8988T (cell line): ENCODE data around the gene POM121C.
"Not testable (repeated sequence)": the region's sequence is repeated elsewhere in the genome, so short reads cannot be mapped to it uniquely, and the experiment has no call there.

Source experiments
- DNase-seq: peaks from one replicate; pipeline ENCODE4 v3.0.0; 2011

POM121C gene

DNA sequence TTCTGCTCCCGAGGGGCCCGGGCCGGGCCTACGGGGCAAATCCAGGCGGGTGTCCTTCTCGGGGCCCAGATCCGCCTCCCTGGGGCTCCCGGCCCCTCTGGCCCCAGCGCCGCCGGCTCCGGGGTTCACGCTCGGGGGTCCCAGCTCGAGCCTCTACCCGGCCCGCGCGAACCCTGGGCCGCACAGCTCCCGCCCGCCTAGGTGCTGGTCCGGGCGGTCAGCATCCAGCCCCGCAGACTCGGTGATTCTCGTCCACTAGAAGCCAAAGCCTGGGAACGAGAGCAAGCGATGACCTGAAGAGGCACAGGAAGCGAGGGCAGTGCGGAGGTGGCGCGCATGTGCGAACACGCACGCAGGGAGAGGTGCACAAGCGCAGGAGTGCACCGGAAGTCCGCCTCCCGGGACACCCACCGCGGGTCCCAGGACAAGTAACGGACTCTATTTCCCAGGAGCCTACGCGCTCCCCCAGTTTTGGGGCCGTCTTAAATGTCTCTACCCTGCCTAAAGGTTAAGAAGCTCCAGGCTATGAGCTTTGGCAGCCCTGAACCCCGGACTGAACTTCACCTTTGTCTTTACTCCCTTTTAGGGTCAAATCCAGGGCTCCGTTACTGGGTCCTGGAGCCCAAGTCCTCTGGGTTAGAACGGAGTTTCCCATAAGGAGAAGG, at the start of gene POM121C:
Gene POM121C (minus strand): TSS at position 321 of the 665 bp plus-strand sequence. CDS start 44,803 bp downstream, outside the sequence.
- DNase-seq, result peak; percentile 36

- no peak for DNase-seq
These were observed 48.7 kb upstream of the POM121C start for GRCh38 chr7:75534727-75535307.

- DNase-seq, result no peak
These were observed 47.8 kb upstream of the POM121C start for GRCh38 chr7:75533926-75534325.

DNA sequence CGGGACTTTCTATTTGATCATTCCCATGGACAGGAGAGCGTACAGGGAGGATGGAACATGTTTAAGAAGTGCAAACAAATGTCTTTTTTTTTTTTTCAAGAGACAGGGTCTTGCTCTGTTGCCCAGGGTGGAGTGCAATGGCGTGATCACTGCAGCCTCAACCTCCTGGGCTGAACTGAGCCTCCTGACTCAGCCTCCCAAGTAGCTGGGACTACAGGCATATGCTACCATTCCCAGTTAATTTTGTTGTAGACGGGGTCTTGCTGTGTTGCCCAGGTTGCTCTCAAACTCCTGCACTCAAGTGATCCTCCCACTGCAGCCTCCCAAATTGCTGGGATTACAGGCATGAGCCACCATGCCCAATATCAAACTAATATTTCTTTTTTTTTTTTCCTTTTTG, 46.5 kb upstream of the POM121C start:
- DNase-seq, result no peak

- no peak for DNase-seq
These were observed 45.3 kb upstream of the POM121C start for GRCh38 chr7:75531359-75531821.

- DNase-seq, result not testable (repeated sequence)
These were observed 41.2 kb upstream of the POM121C start for GRCh38 chr7:75527224-75527722.

DNA sequence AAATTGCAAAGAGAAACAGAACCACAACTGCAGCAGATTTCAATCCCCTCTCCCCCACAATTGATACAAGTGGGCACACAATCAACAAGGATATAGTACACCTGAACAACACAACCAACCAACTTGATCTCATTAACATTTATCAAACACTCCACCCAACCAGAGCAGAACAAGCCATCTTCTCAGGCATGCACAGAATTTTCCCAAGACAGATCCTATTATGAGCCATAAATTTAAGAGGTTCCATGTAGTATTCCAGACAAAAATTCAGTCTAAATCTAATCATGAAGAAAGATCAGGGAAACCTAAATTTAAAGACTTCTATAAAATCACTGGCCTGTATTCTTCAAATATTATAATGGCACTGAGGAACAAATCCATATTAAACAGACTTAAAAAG, 35.6 kb upstream of the POM121C start:
- not testable (repeated sequence) for DNase-seq

DNA sequence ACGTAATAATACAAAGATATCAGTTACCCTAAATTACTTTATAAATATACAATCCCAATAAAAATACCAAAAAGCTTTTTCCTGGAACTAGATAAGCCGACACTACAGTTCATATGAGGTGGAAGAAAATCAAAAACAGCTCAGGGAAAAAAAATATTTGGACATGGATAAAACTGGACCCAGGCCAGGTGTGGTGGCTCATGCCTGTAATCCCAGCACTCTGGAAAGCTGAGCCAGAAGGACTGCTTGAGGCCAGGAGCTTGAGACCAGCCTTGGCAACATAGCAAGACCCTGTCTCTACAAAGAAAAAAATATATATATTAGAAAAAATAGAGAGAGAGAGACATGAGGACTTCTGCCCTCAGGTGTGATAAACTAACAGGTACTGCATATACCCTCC, 32.7 kb upstream of the POM121C start:
- DNase-seq, result not testable (repeated sequence)

- not testable (repeated sequence) for DNase-seq
These were observed 22.9 kb upstream of the POM121C start for GRCh38 chr7:75509033-75509432.

DNA sequence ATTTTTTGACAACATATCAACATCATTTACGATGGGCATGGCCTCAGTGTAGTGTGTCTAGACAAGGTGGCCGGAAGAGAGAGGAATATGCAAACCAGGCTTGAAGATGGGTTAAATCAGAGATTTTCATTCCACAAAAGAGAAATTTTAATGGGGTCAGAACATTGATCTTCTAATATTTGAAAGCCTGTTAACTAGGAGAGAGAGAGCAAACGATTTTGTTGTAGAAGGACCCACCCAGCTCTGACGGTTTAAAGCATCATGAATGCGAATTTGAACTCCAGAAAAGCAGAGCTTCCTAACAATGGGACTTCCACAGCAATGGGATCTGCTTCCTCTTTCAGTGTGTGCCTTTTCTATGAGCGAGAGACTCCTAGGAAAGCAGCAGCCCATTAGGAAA, 5.9 kb upstream of the POM121C start, which contains the start of gene SPDYE5:
Gene SPDYE5 (plus strand): TSS at position 301 of the 400 bp plus-strand sequence. CDS start 1,728 bp downstream, outside the sequence.
- not testable (repeated sequence) for DNase-seq

- not testable (repeated sequence) for DNase-seq
These were observed 632 bp downstream of the POM121C start for GRCh38 chr7:75485355-75485978.

GRCh38 chr7:75480313-75480712, 5.8 kb downstream of the POM121C start:
- not testable (repeated sequence) for DNase-seq

DNA sequence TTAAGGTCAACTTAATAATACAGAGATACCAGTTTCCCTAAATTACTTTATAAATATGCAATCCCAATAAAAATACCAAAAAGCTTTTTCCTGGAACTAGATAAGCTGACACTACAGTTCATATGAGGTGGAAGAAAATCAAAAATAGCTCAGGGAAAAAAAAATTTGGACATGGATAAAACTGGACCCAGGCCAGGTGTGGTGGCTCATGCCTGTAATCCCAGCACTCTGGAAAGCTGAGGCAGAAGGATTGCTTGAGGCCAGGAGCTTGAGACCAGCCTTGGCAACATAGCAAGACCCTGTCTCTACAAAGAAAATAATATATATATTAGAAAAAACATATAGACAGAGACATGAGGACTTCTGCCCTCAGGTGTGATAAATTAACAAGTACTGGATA, 8.6 kb downstream of the POM121C start:
- DNase-seq, result not testable (repeated sequence)

DNA sequence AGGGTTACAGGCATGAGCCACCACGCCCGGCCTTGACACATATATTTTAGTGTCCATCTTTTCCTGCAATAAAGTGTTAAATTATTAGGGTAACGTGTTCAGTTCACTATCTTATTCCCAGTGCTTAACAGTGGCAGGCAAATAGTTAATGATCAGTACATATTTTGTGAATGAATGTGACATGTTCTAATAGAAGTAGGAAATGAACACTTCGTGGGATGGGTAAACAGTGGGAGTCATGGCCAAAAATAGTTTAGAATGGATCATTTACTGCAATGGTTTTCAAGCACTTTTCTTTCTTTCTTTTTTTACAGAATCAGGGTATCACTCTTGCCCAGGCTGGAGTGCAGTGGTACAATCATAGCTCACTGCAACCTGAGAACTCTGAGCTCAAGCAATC, 15.9 kb downstream of the POM121C start:
- DNase-seq, result not testable (repeated sequence)

DNA sequence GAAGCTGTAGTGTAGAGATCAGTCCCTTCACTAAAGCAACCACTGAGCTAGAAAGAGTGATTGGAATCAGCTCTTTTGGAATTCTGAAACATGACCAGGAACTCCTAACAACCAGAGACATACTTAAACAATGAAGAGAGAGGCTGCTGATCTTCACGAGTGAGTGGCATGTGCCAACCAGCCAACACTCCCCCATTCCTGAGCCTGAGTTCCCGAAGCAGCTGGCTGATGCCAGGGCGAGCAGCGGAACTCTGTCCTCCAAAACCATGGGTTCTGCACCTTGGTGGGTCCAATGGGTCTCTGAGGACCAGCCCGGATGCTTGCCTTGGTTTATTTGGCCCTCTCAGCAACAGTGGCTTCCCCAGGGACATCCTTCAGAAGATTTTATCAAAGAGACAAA, 25.6 kb downstream of the POM121C start:
- DNase-seq, result not testable (repeated sequence)

- not testable (repeated sequence) for DNase-seq
These were observed 28.1 kb downstream of the POM121C start for GRCh38 chr7:75458034-75458433.

GRCh38 chr7:75456403-75456802, 29.7 kb downstream of the POM121C start:
- DNase-seq, result not testable (repeated sequence)

- not testable (repeated sequence) for DNase-seq
These were observed 33.6 kb downstream of the POM121C start for GRCh38 chr7:75452494-75452955.

GRCh38 chr7:75449946-75450345, 36.2 kb downstream of the POM121C start:
- not testable (repeated sequence) for DNase-seq

DNA sequence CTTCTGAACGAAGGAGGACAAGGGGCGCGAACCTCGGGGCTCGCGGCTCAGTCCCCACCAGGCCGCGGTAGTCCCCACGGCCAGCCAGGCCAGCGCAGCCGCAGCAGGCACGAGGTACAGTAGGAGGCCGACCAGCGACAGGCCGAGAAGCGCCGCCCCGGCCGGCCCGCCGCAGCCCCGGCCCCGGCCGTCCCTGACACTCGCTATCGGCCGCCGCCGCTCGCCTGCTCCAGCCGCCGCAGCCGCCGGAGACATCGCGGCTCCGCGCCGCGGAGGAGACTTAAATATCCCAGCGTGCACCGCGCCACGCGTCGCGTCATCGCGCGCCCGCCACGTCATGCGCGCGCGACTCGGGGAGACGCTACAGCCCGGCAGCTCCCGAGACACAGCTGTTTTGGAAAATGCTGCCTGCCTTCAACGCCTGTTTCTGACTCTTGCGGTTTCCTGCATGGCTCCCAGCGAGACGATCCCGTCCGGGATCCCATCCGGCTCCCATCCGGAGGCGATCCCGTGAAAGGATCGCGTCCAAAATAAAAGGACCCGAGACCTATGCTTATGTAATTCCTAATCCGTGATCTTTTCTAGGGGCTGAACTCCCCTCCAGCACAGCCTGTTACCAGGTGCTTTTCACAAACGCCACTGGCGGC, 43.5 kb downstream of the POM121C start:
- not testable (repeated sequence) for DNase-seq

GRCh38 chr7:75442101-75442464, 44.0 kb downstream of the POM121C start:
- DNase-seq, result not testable (repeated sequence)

DNA sequence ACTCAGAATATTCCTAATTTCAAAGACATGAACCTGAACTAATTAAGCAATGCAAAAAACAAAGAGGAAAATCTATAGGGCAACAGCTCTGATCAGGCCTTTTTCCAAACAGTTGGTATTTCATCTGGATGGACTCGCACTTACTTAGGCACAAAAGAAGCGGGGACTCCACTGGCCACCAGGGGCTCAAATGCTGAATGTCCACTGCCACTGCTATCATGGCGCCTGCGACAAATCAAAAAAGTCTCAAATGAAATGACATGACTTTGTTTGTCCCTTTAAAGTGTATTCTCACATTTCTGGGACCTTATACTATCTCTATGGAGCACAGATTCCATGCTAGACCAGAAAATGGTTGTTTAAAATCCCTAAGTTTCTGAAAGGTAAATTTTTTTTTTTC, 47.1 kb downstream of the POM121C start:
- not testable (repeated sequence) for DNase-seq

- not testable (repeated sequence) for DNase-seq
These were observed 62.6 kb downstream of the POM121C start for GRCh38 chr7:75423481-75423880.
